GM18519 (cell line): ENCODE data around the gene DDI2.
"Not testable (repeated sequence)": the region's sequence is repeated elsewhere in the genome, so short reads cannot be mapped to it uniquely, and the experiment has no call there.

Source experiments
- ATAC-seq: cut with Tn5 transposase; IDR thresholded peaks from one replicate; pipeline ENCODE4 v1.9.1; 2021; ENCODE audit warnings: mild to moderate bottlenecking, moderate library complexity; ENCODE audit not compliant: unreplicated experiment, low FRiP score

DDI2 gene

DNA sequence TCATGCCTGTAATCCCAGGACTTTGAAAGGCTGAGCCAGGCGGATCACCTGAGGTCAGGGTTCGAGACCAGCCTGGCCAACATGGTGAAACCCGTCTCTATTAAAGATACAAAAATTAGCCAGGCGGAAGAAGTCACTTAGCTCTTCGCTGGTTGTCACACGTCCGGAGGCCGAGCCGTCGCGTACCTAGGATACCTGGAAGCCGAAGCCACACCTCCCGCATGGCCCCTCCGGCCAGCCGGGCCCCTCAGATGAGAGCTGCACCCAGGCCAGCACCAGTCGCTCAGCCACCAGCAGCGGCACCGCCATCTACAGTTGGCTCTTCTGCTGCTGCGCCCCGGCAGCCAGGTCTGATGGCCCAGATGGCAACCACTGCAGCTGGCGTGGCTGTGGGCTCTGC, 12.9 kb upstream of the DDI2 start:
- ATAC-seq: not testable (repeated sequence)

- ATAC-seq: no peak
Measured at GRCh38 chr1:15605398-15606383, 11.6 kb upstream of the DDI2 start.

DNA sequence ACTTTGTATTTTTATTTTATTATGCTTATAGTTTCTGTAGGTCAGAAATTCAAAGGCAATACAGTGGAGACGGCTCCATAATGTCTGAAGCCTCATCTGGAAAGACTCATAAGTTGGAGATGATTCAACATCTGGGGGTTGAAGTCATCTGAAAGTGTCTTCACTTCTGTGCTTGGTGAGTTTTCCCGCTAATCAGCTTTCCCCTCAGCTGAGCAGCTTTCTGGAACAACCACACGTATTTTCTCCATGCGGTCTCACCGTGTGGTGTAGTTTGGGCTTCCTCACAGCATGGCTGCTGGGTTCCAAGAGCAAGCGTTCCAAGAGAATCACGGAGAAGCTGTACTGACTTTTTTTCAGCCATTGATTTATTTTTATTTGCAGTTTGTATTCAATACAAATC, 7.6 kb upstream of the DDI2 start:
- ATAC-seq: no peak

GRCh38 chr1:15610167-15610566, 7.1 kb upstream of the DDI2 start:
- no peak for ATAC-seq

- peak; percentile 2 for ATAC-seq
Measured at GRCh38 chr1:15616373-15617172, 685 bp upstream of the DDI2 start.

DNA sequence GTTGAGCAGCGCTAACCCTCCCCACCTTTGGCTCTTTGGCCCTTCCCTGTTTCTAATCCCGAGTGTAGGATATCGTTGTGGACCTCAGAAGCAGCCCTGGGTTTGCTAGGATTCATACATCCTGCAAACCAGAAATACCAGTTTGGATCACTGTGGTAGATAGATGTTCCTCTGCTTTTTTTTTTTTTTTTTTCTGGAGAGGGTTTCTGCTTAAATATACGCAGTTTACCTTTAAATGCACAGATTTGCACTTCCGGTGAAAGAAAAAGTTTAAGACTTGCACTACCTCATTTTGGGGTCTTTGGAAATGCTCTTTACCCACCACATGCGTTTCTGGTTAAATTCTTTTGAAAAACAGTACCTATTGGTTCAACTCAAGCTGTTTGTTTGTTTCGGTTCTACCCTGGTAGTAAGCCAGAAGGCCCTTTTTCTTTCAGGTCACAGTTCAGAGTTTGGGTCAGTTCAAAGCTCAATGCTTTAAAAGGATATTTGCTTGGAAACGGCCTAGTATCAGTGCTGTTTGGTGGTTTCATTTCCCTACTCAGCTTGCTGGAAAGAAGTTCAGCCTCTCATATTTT, 908 bp downstream of the DDI2 start:
- no peak for ATAC-seq

- no peak for ATAC-seq
Measured at GRCh38 chr1:15618655-15619525, 1.6 kb downstream of the DDI2 start.

- no peak for ATAC-seq
Measured at GRCh38 chr1:15620155-15620545, 2.9 kb downstream of the DDI2 start.

DNA sequence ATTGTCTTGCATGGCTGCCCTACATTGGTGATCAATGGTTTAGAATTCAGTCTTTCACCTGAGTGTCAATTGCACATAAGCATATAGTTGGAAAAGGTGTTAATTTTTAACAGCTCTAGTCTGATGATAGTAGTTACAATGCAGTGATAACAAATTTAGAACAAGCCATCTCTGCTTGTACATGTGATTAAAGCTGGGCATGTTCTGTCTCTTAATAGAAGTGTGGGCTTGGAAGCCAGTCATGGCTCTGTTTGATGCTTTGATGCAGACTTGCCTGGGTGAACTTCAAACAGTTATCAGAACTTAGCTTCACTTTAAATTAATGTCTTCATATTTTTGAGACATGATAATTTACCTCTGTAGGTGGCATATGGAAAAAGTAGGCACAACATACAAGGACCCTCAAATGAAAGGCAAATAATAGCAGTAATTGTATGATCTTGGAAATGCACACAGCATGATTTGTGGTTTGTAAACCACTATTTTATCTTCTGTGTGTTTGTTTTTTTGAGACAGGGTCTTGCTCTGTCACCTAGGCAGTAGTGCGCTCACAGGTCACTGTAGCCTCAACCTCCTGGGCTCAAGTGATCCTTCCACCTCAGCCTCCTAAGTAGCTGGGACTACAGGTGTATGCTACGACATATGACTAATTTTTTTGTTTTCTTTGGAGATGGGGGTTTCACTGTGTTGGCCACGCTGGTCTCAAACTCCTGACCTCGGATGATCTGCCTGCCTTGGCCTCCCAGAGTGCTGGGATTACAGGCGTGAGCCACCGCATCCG, 3.8 kb downstream of the DDI2 start:
- ATAC-seq: no peak

DNA sequence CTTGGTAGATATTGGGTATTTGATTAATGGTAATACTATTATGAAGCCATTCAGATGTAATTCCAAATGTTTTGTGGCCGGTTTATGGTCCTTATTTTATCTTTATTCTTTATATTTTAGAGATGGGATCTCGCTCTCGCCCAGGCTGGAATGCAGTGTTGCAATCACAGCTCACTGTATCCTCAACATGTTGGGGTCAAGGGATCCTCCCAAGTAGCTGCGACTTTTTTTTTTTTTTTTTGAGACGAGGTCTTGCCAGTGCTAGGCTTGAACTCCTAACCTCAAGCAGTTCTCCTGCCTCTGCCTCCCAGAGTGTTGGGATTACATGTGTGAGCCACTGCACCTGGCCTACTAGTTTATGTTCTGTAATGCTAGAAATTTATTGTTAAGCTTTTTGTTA, 4.7 kb downstream of the DDI2 start:
- no peak for ATAC-seq

DNA sequence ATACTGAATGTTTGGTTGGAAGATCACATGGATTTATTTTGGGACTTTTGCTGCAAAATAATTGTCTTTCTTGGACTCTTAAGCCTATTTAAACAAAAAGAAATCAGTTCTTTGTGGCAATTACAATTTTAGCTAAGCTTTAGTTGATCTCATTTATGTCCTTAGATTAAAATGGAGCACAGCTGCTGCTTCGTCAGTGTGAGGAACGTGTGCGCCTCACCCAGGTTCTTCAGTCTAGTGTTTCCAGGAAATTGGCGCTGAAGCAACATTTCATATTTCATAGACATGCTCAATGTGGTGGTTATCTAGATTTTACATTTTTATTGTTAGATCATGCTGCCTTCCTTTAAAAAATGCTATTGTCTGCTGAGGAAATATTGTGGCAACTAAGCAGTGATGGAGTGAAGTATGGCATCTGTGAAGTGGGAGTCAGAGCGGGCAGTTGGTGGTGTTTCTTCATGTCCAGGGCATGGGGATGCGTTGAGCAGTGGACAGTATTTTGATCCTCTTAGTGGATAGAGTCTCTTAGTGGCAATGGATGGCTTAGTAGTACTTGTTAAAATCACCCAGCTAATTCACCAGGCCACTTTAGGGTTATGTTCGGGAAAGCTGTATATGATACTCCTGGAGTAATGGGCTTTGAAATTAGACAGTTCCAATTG, 5.6 kb downstream of the DDI2 start:
- no peak for ATAC-seq

DNA sequence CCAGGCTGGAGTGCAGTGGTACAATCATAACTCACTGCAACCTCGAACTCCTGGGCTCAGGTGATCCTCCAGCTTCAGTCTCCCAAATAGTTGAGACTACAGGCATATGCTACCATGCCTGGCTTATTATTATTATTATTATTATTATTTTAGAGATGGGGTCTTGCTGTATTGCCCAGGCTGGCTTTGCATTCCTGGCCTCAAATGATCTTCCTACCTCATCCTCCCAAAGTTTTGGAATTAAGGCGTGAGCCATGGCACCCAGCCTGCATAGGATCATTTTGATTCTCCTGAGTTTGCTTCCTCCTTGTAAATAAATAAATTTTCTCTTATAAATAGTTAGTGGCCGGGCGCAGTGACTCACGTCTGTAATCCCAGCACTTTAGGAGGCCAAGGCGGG, 6.2 kb downstream of the DDI2 start:
- ATAC-seq: no peak

GRCh38 chr1:15624133-15624714, 7.0 kb downstream of the DDI2 start:
- no peak for ATAC-seq

DNA sequence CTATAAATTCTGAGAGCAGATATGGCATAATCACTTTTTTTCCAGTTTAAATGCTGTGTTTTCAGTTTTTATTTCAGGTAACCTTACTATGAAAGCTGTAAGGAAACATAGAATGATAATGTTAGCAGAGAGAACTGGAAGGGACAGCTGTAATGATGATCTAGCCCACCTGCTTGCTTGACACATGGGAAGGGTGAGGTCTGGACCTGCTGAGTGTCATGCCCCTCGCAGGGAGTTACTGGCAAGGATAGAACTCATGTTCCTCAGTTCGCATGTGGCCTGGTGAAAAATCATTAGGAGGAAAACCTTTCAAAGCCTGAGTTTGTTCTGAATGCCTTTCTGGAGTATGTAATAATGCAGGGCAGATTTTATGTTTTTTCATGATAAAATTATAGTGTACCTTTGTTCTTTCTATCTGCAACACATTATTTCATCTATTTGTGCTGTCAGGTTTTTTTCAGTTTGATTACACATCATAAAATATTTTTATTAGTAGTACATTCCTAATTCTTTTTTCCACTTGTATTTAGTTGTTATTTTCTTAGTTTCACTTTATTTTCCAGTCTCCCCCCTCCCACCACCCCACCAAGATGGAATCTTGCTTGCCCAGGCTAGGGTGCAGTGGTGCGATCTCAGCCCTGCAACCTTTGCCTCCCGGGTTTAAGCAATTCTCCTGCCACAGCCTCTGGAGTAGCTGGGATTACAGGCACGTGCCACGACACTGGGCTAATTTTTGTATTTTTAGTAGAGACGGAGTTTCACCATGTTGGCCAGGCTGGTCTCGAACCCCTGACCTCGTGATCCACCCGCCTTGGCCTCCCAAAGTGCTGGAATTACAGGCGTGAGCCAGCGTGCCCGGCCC, 8.0 kb downstream of the DDI2 start:
- ATAC-seq: no peak

DNA sequence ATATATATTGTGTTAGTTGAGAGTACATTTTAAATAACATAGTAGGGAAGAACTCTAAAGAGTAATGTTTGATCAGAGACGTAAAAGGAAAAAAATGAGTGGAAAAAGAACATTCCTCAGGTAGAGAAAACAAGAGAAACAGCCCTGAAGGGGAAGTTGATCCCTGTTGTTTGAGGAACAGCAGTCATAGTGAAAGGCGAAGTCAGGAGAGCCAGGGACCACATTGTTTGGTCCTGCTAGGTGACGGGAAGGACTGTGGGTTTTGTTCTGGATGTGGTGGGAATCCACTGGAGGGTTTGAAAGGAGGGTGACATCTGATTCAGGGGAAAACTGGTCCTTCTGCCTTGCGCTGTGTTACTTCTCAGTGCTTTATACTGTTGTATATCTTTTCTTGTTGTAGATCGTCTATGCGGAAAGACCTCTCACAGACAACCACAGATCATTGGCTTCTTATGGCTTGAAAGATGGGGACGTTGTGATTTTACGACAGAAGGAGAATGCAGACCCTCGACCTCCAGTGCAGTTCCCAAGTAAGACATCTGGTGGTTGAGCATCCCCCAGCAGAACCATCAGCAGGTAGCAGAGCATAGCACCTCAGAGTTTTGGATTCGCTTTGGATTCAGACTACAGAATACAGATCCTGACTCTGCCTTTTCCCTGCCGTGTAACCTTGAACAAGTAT, 9.2 kb downstream of the DDI2 start:
- no peak for ATAC-seq

DNA sequence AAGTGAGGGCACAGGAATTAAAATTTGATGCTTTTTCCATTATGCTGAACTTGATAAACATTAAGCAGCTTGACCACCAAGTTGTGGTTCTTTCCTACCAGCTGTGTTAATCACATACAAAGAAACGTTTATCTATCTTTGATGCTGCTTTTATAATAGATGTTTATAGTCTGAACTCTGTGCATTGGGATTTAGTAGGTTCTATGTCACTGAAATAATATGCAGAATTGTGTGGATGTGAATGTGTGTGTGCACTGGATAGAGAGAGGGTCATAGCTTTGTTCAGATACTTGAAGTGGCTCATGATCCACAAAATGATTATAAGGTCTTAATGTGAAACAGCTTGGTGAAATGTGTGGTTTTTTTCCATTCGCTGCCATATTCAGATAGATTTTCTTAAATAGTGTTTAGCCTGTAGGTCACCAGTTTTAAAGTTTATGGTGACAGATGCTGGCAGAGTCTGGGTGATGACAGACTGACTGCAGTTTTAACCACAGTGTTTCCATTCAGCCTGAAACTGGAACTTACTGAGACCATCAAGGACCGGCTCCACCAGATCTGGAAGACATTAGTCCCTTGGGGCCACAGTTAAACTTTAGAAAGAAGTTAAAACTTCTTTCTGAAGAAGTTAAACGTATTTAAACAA, 10.2 kb downstream of the DDI2 start:
- no peak for ATAC-seq

GRCh38 chr1:15628003-15628402, 10.7 kb downstream of the DDI2 start:
- no peak for ATAC-seq
